Measurements from ENCODE around the gene CDC25B.

Gene CDC25B

GRCh38 chr20:3764659-3765058, 31.5 kb upstream of the CDC25B start:
- no peak for DNase-seq

- no peak for DNase-seq
These were observed 30.8 kb upstream of the CDC25B start for GRCh38 chr20:3765171-3765882.

- DNase-seq = no peak
These were observed 29.5 kb upstream of the CDC25B start for GRCh38 chr20:3766422-3767109.

DNA sequence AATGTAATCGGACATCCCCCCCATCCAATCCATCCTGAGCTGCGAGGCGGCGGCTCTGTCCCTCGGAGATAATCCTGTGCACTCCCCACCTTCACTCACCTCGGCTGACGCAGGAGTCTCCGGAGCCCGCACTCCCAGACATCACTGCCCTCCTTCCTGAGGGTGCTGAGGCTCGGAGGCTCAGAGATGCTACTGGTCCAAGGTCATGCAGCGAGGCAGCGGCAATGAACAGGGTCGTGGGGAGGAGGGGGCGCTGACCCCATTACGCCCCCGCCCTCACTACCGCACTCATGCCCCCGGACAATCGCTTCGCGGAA, 29.0 kb upstream of the CDC25B start:
- DNase-seq = no peak

DNA sequence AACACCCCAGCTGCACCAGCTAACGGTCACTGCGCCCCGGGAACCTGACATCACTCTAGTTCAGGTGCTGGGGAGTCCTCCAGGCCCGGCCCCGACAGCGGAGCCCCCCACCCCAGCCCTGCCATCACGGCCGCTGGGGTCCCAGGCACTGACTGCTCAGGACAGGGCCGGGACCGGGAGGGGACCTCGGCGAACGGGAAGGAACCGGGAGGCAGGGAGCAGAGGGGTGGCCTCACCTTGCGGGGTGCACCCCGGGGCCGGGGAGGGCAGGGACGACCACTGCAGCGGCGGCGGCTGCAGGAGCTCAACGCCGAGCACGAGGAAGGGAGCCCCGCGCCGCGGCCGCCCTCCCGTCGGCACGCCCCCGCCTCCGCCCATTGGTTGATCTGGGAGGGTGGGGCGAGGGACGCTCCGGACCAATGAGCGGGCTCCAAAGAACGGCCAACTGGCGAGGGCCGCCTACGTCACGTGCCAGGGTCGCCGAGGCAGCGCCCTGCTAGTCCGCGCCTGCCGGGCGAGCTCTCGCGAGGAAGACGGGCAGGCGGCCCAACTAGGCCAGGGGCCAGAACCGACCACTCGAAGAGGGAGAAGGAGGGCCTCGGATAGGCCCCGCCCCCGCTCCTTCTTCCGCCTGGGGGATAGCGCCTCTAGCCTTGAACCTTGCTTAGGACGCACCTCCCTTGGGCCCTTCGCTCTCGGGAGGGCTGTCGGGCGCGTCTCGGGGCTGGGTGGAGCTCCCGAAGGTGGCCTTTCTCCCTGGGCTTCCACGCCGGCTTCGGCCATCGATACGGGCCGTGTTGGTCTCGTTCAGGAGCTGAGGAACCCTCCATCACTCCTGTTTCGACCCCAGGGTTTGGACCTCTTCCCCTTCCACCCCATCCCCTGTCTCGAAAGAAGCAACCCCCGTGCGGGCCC, 28.4 kb upstream of the CDC25B start, which contains the start of gene ADISSP:
TSS of gene ADISSP (minus strand) at position 327 of the 915 bp plus-strand sequence. CDS start 7,653 bp downstream, outside the sequence.
- DNase-seq = peak; percentile 99

GRCh38 chr20:3768342-3769130, 27.6 kb upstream of the CDC25B start:
- peak; percentile 88 for DNase-seq

- no peak for DNase-seq
These were observed 24.5 kb upstream of the CDC25B start for GRCh38 chr20:3771552-3772058.

- no peak for DNase-seq
These were observed 20.5 kb upstream of the CDC25B start for GRCh38 chr20:3775457-3776108.

DNA sequence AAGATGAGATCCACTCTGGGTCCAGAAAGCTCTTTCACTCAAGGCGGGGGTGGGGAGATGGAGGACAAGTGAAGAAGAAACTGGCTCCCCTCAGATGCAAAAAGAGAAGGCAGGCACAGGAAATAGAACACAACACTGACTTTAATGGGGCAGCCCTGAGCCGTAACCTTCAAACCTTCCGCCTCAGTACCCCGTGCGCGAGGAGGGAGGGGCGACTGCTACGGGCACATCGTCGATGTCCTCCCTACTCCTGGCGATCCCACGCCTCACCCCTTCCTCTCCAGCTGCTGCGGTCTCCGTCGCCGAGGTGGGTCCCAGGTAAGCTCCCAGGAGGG, 18.8 kb upstream of the CDC25B start:
- no peak for DNase-seq

DNA sequence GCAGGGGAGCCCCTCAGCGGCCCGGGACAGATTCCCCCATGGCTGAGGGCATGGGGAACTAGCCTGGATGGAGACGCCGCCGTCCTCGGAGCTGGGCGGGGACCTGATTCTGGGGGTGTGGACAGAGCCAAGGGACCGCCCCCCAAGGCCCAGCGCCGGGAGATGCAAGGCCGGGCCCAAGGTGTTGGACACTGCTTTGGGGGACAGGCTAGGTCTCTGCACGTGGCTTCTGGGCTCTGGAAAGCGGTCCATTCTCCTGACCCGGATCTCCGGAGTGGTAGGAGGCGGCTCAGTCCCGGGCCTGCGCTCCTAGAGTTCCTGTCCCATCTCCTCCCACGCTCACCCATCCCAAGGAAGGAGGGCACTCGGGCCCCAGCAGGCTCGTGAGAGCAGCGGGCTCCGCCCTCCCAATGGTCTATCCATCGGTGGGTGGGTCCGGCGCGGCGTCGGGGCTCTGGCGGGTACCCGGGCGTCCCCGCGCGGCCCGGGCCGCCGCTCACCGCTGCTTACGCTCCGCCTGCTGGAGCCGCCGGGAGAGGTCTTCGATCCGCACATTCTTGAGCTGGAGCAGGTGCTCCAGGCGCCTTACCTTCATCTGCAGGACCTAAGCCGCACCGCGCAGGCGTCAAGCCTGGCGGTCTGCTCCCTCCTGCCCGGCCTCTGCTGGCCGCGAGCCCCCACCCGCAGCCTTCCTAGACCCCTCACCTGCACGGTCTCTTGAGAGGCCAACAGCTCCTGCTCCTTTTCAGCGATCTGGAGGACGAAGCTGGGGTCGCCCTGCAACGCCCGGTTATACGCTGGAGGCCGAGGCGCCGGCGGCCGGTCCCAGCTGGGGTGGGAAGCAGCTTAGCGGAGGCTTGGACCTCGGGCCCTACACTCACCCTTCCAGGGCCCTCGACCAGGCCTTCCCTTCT, 18.1 kb upstream of the CDC25B start:
- DNase-seq = no peak

- no peak for DNase-seq
These were observed 17.1 kb upstream of the CDC25B start for GRCh38 chr20:3778976-3779375.

GRCh38 chr20:3781153-3781910, 14.8 kb upstream of the CDC25B start, which contains the start of gene SPEF1:
Gene SPEF1, minus strand, starts transcription at chr20:3781448. Its CDS starts 161 bp downstream, at chr20:3781287.
- DNase-seq = peak; percentile 93

GRCh38 chr20:3782597-3782996, 13.5 kb upstream of the CDC25B start:
- no peak for DNase-seq

DNA sequence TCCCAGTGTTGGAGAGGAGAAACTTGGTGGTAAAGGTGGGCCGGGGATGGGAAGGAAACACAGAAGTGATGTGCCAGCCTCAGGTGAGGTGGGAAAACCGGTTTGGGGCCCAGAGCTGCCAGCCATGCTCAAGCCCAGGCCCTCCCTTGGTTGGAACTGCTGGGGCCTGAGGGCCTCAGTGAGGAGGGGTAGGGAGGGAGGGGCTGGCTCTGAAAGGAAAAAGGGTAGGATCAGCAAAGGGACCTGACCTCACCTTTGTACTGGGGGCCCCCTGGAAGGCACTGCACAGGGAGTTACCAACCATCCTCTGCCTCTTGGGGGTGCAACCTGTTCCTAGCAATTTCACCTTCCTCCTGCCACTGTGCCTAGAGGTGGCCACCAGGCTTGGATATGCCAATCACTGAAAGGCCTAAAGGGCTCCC, 13.0 kb upstream of the CDC25B start:
- peak; percentile 25 for DNase-seq

GRCh38 chr20:3783511-3784195, 12.5 kb upstream of the CDC25B start:
- DNase-seq = no peak

- no peak for DNase-seq
These were observed 11.8 kb upstream of the CDC25B start for GRCh38 chr20:3784216-3784853.

DNA sequence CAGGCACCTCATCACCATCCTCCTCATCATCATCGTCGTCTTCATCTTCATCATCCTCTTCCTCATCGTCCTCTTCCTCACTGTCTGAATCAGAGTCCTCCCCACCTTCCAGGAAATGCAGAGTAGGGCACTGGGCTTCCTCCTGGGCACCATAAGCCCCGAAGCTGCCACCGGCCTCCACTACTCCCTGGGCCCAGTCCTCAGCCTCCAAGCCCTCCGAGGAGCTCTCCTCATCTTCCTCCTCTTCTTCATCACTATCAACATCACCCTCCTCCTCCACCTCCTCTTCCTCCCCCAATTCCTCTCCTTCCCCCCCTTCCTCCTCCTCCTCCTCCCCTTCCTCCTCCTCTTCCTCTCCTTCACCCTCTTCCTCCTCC, 11.3 kb upstream of the CDC25B start:
- no peak for DNase-seq

DNA sequence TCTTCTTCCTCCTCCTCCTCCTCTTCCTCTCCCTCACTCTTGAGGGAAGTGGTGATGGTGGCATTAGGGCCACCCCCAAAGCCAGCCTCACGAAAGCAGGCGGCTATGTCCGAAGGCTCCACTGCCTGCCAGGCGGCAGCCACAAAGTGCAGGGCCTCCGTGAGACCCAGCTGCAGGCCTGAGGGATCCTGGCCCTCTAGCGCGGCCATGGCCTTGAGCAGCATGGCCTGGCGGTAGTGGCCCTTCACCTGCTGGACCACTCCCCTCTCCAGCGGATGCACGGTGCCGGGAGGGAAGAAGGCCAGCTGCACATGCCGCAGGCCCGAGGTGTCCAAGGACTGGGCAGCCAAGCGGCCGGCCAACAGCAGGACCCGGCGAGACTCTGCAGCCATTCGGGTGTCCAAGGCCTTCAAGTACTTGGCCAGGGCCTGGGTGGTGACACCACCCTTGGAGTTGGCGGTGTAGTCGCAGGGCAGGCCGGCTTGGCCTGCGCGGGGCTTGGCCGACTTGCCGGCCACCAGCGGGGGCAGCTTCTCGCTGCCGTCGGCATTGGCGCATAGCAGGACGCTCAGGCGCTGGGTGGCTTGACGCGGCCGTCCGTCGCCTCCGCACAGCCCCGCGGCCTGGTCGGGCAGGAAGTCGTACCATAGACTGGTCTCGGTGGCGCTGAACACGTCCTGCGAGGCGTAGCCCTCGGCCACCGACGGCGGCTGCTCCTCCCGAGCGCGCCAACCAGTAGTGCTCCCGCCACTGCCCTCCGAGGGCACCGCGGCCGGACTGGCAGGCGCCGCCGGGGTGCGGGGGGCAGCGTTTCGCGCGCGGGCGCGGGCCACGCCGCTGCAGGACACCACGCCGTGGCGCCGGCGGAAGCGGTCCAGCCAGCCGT, 10.6 kb upstream of the CDC25B start:
- no peak for DNase-seq
